B cell (primary cell): ENCODE measurements around the gene SIRT1. TPM values are rescaled to one million over a fixed set of nuclear protein-coding genes. Genes with fewer than 3 reads are reported as not detected.

Experiments
- ATAC-seq: fragments of 200-7000 bp; cut with Tn5 transposase; one replicate; pipeline ENCODE4 v1.10.0; 2021; ENCODE audit warnings: low read depth, mild to moderate bottlenecking, moderate number of reproducible peaks, moderate library complexity
- CTCF ChIA-PET: fragments of 350-600 bp; sonication (Branson Sonifier 250); formaldehyde crosslinking; loops from one replicate; lab custom pipeline; 2021; ENCODE audit warnings: antibody characterized with exemption, inconsistent platforms; lab: Charles Lee
- POLR2A ChIA-PET: fragments of 350-600 bp; sonication (Branson Sonifier 250); formaldehyde crosslinking; loops from one replicate; lab custom pipeline; 2021; ENCODE audit warnings: antibody characterized with exemption; lab: Charles Lee
- DNase-seq: peaks from one replicate; pipeline ENCODE4 v3.0.0; 2013
- H2AFZ ChIP-seq: 2 replicates; pipeline ENCODE4 v1.6.1; 2012; ENCODE audit warnings: mild to moderate bottlenecking, low read depth, low read length; ENCODE audit not compliant: insufficient read depth, poor library complexity, severe bottlenecking
- H3K27ac ChIP-seq, 2 donors: 1 replicate in 1 of 2; 2 replicates in 1 of 2; pipeline ENCODE4 v1.5.1; 2012 to 2013; ENCODE audit warnings: low read length in 2 of 2, mild to moderate bottlenecking in 2 of 2, moderate library complexity in 1 of 2
- H3K27me3 ChIP-seq, 4 experiments: fragments of 200-600 bp in 1 of 4; sonication (generic) in 1 of 4; replicated peaks in 1 of 4; 1 replicate in 2 of 4; 2 replicates in 2 of 4; pipeline versions ENCODE4 v1.6.1 to v1.7.0; 2013 to 2016; ENCODE audit warnings: low read length in 3 of 4, mild to moderate bottlenecking in 2 of 4, mixed read lengths in 1 of 4, moderate library complexity in 1 of 4; ENCODE audit not compliant: insufficient read depth in 4 of 4, control insufficient read depth in 3 of 4; ENCODE audit errors: control extremely low read depth in 1 of 4
- H3K36me3 ChIP-seq, 2 experiments: replicated peaks in 1 of 2; 1 replicate in 1 of 2; 2 replicates in 1 of 2; pipeline versions ENCODE4 v1.6.1 to v1.7.1; 2013; ENCODE audit warnings: low read length in 1 of 2; ENCODE audit not compliant: insufficient read depth in 2 of 2, control insufficient read depth in 1 of 2; ENCODE audit errors: control extremely low read depth in 1 of 2, extremely low read depth in 1 of 2
- H3K4me1 ChIP-seq, 2 donors: fragments of 200-600 bp in 1 of 2; sonication (generic) in 1 of 2; 1 replicate in 1 of 2; 2 replicates in 1 of 2; pipeline versions ENCODE4 v1.5.1 to v1.6.1; 2013 to 2017; ENCODE audit warnings: low read length in 2 of 2; ENCODE audit not compliant: control insufficient read depth in 2 of 2, insufficient read depth in 2 of 2
- H3K4me2 ChIP-seq: replicated peaks from 2 replicates; pipeline ENCODE3; 2012; ENCODE audit warnings: mild to moderate bottlenecking, low read depth, low read length; ENCODE audit not compliant: poor library complexity, severe bottlenecking
- H3K4me3 ChIP-seq, 5 experiments: fragments of 200-600 bp in 1 of 5; sonication (generic) in 1 of 5; 1 replicate in 3 of 5; 2 replicates in 2 of 5; pipeline versions ENCODE4 v1.5.1 to v1.7.0; 2011 to 2016; ENCODE audit warnings: low read length in 4 of 5, mild to moderate bottlenecking in 4 of 5, low read depth in 2 of 5, control low read depth in 1 of 5, moderate library complexity in 1 of 5; ENCODE audit not compliant: insufficient read depth in 1 of 5; ENCODE audit errors: control extremely low read depth in 1 of 5, extremely low read depth in 1 of 5
- H3K79me2 ChIP-seq: fragments of 200-600 bp; sonication (generic); one replicate; pipeline ENCODE4 v1.6.0; 2016; ENCODE audit warnings: low read length; ENCODE audit not compliant: control insufficient read depth, insufficient read depth
- H3K9ac ChIP-seq: fragments of 200-600 bp; sonication (generic); 2 replicates; pipeline ENCODE4 v1.6.1; 2017; ENCODE audit warnings: mild to moderate bottlenecking, low read length, moderate library complexity
- H3K9me3 ChIP-seq, 3 donors: one replicate each; pipeline versions ENCODE4 v1.6.1 to v1.7.1; 2013; ENCODE audit warnings: low read length in 2 of 3; ENCODE audit not compliant: control insufficient read depth in 2 of 3, insufficient read depth in 1 of 3; ENCODE audit errors: control extremely low read depth in 1 of 3
- H4K20me1 ChIP-seq: 2 replicates; pipeline ENCODE4 v1.6.0; 2012; ENCODE audit warnings: mild to moderate bottlenecking, low read length; ENCODE audit not compliant: insufficient read depth, control insufficient read depth, poor library complexity, severe bottlenecking
- H3K27ac Mint-ChIP-seq: one replicate; pipeline ENCODE4 v1.8.0; 2021; ENCODE audit warnings: mixed read lengths
- H3K27me3 Mint-ChIP-seq: one replicate; pipeline ENCODE4 v1.8.0; 2021; ENCODE audit warnings: mixed read lengths
- H3K4me1 Mint-ChIP-seq: one replicate; pipeline ENCODE4 v1.8.0; 2021; ENCODE audit warnings: mixed read lengths
- H3K4me3 Mint-ChIP-seq: one replicate; pipeline ENCODE4 v1.8.0; 2021; ENCODE audit warnings: mixed read lengths
- H3K9me3 Mint-ChIP-seq: one replicate; pipeline ENCODE4 v1.8.0; 2022; ENCODE audit warnings: mixed read lengths; ENCODE audit not compliant: insufficient read depth
- EZH2 ChIP-seq: IDR thresholded peaks from 2 replicates; pipeline ENCODE4 v1.6.1; 2012; ENCODE audit warnings: borderline replicate concordance, low read depth, mild to moderate bottlenecking, moderate library complexity, low read length; ENCODE audit not compliant: insufficient read depth, poor library complexity, severe bottlenecking
- WGBS: methylation state at CpG from one replicate; pipeline ENCODE4 v1.1.5; 2013; ENCODE audit warnings: missing lambda C conversion rate; ENCODE audit not compliant: insufficient coverage; 5-methylcytosine and 5-hydroxymethylcytosine counted together
- intact Hi-C: fragments of 100-400 bp; cut with micrococcal nuclease; formaldehyde crosslinking; loops from one replicate; pipeline ENCODE4 v1.10.0; 2022
- polyA plus RNA-seq: library from polyadenylated mRNA; depleted of rRNA; stranded (reverse); fragments of >200 nt; gene quantifications from 2 replicates; pipeline ENCODE4 v1.2.3, GENCODE V29; 2012
- total RNA-seq, 2 donors: library from RNA; stranded (reverse); fragments of 120-200 nt in 1 of 2; gene quantifications; 1 replicate in 1 of 2; 2 replicates in 1 of 2; pipeline versions ENCODE4 v1.2.3 to v1.2.4, GENCODE V29; 2013 to 2022
- TF ChIP-seq, protein P1 (sequence below): fragments of 200-600 bp; IDR thresholded peaks from one replicate; pipeline ENCODE4 v1.8.0; 2022; ENCODE audit warnings: antibody characterized with exemption, mild to moderate bottlenecking

The SIRT1 gene
- total and polyA plus RNA-seq, 2 donors (not counting 1 experiment from before 2014, with no cell fraction given): 14.4 to 67.8 TPM

DNA sequence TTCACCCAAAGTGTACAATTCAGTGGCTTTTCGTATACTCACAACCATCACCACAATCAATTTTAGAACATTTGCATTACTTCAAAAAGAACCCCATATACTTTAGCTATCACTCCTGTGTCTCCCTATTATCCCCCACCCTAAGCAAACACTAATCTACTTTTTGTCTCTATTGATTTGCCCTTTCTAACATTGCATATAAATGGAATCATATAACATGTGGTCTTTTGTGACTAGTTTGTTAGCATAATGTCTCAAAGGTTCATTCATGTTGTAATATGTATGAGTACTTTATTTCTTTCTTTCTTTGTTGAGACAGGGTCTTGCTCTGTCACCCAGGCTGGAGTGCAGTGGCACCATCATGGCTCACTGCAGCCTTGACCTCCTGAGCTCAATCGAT, 25.5 kb upstream of the SIRT1 start:
- intact Hi-C loops: loop anchor here (2.0 kb wide), 1 partner anchor 352 kb away; no protein-coding TSS in a partner anchor
- no peaks in the 10 kb centered on the region for H3K79me2 ChIP-seq
- no peaks in the 10 kb centered on the region for H4K20me1 ChIP-seq
- no peak overlapping the region for H3K4me3 Mint-ChIP-seq
- no peaks in the 10 kb centered on the region for H3K9me3 Mint-ChIP-seq
- H3K9me3 ChIP-seq: no peaks in the 10 kb centered on the region
- H3K4me1 Mint-ChIP-seq: peaks cover 10% of the 10 kb centered on the region
- ChIA-PET CTCF (interaction anchor here (0.9 to 7.7 kb wide), 2 partner anchors 296 to 440 kb away, joined by 3 to 192 read pairs; no protein-coding TSS in a partner anchor), POLR2A (no interaction called here)
- no peak overlapping the region for H3K4me2 ChIP-seq
- H3K4me1 ChIP-seq: peaks cover under 1 to 5% of the 10 kb centered on the region in 2 donors
- no peak overlapping the region for H3K9ac ChIP-seq
- H3K27me3 Mint-ChIP-seq: no peaks in the 10 kb centered on the region
- no peak overlapping the region for H3K27ac Mint-ChIP-seq
- 100% methylated on average over 1 of the region's 2 CpGs for WGBS
- ATAC-seq: no peak
- DNase-seq: no peak
- H3K4me3 ChIP-seq: no peak overlapping the region
- no peak overlapping the region for H3K27ac ChIP-seq
- H3K27me3 ChIP-seq: no peaks in the 10 kb centered on the region
- H2AFZ ChIP-seq: no peak overlapping the region
- TF ChIP-seq, protein P1, sequence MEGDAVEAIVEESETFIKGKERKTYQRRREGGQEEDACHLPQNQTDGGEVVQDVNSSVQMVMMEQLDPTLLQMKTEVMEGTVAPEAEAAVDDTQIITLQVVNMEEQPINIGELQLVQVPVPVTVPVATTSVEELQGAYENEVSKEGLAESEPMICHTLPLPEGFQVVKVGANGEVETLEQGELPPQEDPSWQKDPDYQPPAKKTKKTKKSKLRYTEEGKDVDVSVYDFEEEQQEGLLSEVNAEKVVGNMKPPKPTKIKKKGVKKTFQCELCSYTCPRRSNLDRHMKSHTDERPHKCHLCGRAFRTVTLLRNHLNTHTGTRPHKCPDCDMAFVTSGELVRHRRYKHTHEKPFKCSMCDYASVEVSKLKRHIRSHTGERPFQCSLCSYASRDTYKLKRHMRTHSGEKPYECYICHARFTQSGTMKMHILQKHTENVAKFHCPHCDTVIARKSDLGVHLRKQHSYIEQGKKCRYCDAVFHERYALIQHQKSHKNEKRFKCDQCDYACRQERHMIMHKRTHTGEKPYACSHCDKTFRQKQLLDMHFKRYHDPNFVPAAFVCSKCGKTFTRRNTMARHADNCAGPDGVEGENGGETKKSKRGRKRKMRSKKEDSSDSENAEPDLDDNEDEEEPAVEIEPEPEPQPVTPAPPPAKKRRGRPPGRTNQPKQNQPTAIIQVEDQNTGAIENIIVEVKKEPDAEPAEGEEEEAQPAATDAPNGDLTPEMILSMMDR: no peak
- TF ChIP-seq EZH2: no peak
- no peaks in the 10 kb centered on the region for H3K36me3 ChIP-seq

DNA sequence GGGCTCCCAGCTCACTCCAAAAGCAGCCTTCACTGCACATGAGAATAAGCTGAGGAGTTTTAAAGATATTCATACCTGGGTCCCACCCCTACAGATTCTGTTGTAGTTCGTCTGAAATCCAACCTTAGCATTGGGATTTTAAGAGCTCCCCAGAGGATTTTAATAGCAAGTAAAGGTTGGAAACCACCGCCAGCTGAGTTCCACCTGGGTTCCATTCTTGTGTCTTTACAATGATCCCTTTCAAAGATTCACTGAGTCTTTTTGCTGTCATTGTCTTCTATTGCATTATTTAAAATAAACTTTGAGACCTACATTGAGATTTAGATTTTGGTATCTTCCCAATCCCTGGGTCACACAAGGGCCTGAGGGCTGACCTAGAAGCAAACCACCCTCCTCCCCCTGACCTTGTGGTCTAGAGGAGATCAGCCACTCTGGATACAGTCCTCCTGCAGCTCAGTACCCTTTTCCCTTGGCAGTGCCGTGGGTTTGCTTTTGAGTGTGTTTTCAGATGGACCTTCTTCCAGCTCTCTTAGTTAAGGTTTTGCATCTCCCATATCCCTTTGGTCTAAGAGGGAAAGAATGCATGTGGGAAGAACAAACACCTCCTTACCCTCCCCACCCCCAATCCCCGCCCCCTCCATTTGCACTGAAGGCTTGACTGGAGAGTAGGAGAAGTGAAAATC, 22.6 kb upstream of the SIRT1 start:
- H3K9me3 ChIP-seq: no peaks in the 10 kb centered on the region
- CTCF ChIA-PET: interaction anchor here (0.9 to 1.9 kb wide), 3 partner anchors 8 to 367 kb away, joined by 3 to 4 read pairs (median 4); no protein-coding TSS in a partner anchor
- H3K9ac ChIP-seq: no peak overlapping the region
- Mint-ChIP-seq H3K4me3 (no peak overlapping the region), H3K27me3 (no peaks in the 10 kb centered on the region), H3K4me1 (peaks cover 19% of the 10 kb centered on the region), H3K9me3 (no peaks in the 10 kb centered on the region), H3K27ac (no peak overlapping the region)
- intact Hi-C loops: no loop called here
- peaks cover 15 to 17% of the 10 kb centered on the region in 2 donors for H3K4me1 ChIP-seq
- H4K20me1 ChIP-seq: no peaks in the 10 kb centered on the region
- no peaks in the 10 kb centered on the region for H3K27me3 ChIP-seq
- H3K79me2 ChIP-seq: no peaks in the 10 kb centered on the region
- WGBS: 100% methylated on average over 1 of the region's 4 CpGs
- H3K27ac ChIP-seq: no peak overlapping the region
- no peak overlapping the region for H3K4me2 ChIP-seq
- H2AFZ ChIP-seq: no peak overlapping the region
- no peak overlapping the region for H3K4me3 ChIP-seq
- no peaks in the 10 kb centered on the region for H3K36me3 ChIP-seq
- POLR2A ChIA-PET: no interaction called here
- no peak for TF ChIP-seq EZH2
- TF ChIP-seq, protein P1: no peak
- ATAC-seq (no peak), DNase-seq (no peak)
